ENCODE measurements around the gene GNLY.
"Not testable (repeated sequence)": the region's sequence is repeated elsewhere in the genome, so short reads cannot be mapped to it uniquely, and the experiment has no call there.

The GNLY gene

GRCh38 chr2:85694052-85695025 is at the start of gene GNLY:
GNLY (plus strand) TSS chr2:85694358; CDS start chr2:85694419, 61 bp downstream.
- DNase-seq, result no peak

GRCh38 chr2:85644909-85645308 is 49.2 kb upstream of the GNLY start:
- DNase-seq, result no peak

GRCh38 chr2:85646166-85646565 is 48.0 kb upstream of the GNLY start:
- no peak for DNase-seq

GRCh38 chr2:85647823-85648526 is 46.2 kb upstream of the GNLY start:
- peak; percentile 10 for DNase-seq

GRCh38 chr2:85648619-85649018 is 45.5 kb upstream of the GNLY start:
- DNase-seq, result no peak

- no peak for DNase-seq
Measured at GRCh38 chr2:85649201-85650190, 44.7 kb upstream of the GNLY start.

- no peak for DNase-seq
Measured at GRCh38 chr2:85650456-85650855, 43.7 kb upstream of the GNLY start.

GRCh38 chr2:85651097-85651496 is 43.1 kb upstream of the GNLY start:
- no peak for DNase-seq

- no peak for DNase-seq
Measured at GRCh38 chr2:85652056-85652455, 42.1 kb upstream of the GNLY start.

GRCh38 chr2:85653996-85654395 is 40.2 kb upstream of the GNLY start:
- peak; percentile 31 for DNase-seq

- DNase-seq, result no peak
Measured at GRCh38 chr2:85655961-85656417, 38.2 kb upstream of the GNLY start.

GRCh38 chr2:85656468-85656867 is 37.7 kb upstream of the GNLY start:
- DNase-seq, result no peak

- DNase-seq, result not testable (repeated sequence)
Measured at GRCh38 chr2:85657399-85657798, 36.8 kb upstream of the GNLY start.

GRCh38 chr2:85659324-85659981 is 34.7 kb upstream of the GNLY start:
- DNase-seq, result no peak

- DNase-seq, result not testable (repeated sequence)
Measured at GRCh38 chr2:85660301-85660700, 33.9 kb upstream of the GNLY start.

GRCh38 chr2:85660725-85661124 is 33.4 kb upstream of the GNLY start:
- no peak for DNase-seq

- DNase-seq, result no peak
Measured at GRCh38 chr2:85661139-85661858, 32.9 kb upstream of the GNLY start.

GRCh38 chr2:85662899-85663593 is 31.1 kb upstream of the GNLY start:
- no peak for DNase-seq

- DNase-seq, result no peak
Measured at GRCh38 chr2:85663594-85664565, 30.3 kb upstream of the GNLY start.
